Measurements from ENCODE around the gene ELAPOR2.

DNA sequence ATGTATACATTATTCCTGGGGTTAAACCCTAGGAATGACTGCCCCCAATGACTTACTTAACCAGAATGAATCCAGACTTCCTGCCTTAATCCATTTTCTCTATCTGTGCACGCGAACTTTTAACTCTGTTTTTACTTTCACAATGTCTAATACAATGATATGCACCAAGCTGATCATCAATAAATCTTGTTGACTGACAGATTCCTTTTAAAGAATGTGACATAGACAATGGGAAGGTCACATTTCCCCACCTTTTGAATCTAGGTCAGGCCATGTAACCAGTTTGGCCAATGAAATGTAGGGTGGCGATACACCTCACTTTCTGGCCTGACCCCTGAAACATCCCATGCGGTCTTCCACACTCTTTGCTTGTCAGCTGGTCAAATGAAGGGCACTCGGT, 23.2 kb upstream of the ELAPOR2 start:
- TF ChIP-seq POLR2A (IDR thresholded peaks at IDR 0.05; ENCODE audit: low read depth, low read length) (no peak), SPI1 (IDR thresholded peaks at IDR 0.05; ENCODE audit: low read depth, low read length) (no peak), POLR2AphosphoS5 (IDR thresholded peaks at IDR 0.05; ENCODE audit: low read depth, low read length) (no peak), TAF1 (IDR thresholded peaks at IDR 0.05; ENCODE audit: low read depth, low read length) (no peak), POU2F2 (IDR thresholded peaks at IDR 0.05; ENCODE audit: low read depth, low read length) (no peak)
